NK-92 treated with Interleukin-12 subunit alpha and Interleukin-12 subunit beta, amount 100 ng/mL, for 24 hours (cell line): ENCODE results near the gene FSIP1.

Source experiments
- DNase-seq: peaks from one replicate; lab custom pipeline; 2025; lab: John Stamatoyannopoulos, UW

FSIP1 gene

DNA sequence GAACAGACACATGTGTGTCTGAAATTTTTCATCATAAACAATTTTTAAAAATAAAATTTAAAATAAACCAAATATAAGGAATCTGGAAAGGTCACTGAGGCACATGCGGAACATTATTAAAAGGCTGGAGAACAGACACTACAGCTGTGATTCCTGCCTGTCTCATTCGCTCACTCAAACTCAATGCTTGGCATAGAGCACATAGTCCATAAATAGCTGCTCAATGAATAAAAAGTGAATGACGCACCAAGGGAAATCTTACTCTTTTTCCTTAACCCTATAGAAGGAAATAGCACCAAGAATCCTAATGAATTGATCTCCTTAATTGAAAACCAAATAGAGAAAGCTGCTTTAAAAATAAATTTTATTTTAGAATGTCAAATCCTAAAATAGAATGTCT, 98.4 kb downstream of the FSIP1 start:
- DNase-seq, result no peak

DNA sequence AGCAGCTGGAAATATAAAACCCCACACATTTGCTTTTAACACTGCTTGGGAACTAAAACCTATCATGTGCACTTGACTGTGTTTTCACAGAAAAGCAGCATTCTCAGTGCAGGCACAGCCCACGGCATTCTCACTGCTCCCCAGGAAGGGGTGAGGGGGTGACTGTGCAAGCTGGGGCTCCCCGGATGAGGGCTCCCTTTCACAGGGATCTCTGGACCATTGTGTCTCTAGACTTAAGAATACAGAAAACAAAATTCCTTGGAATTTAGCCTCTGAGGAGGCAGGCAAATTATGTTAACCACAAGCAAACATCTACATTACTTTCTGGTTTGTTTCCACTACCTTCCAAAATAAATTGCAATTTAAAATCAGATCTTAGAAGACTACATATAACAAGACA, 100.3 kb downstream of the FSIP1 start:
- no peak for DNase-seq

DNA sequence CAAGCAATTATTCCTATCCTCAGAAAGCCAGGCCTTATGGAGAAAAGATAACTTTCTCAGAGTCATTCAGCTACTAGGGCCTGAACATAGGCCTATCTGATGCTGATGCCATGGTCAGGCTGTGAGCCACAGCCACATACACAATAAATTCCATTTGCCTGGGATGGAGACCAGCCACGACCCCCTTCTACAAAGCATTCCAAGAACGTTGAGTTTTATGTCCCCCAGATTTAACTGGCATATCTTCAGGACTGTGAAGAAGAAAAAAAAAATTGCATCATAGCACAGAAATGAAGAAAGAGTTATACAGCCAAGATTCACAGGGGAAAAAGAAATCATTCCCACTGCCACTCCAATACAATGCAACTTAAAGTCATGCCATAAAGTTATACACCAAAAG, 101.8 kb downstream of the FSIP1 start:
- no peak for DNase-seq

GRCh38 chr15:39672666-39673065, 110.0 kb downstream of the FSIP1 start:
- DNase-seq, result no peak

GRCh38 chr15:39672184-39672583, 110.5 kb downstream of the FSIP1 start:
- DNase-seq, result no peak

DNA sequence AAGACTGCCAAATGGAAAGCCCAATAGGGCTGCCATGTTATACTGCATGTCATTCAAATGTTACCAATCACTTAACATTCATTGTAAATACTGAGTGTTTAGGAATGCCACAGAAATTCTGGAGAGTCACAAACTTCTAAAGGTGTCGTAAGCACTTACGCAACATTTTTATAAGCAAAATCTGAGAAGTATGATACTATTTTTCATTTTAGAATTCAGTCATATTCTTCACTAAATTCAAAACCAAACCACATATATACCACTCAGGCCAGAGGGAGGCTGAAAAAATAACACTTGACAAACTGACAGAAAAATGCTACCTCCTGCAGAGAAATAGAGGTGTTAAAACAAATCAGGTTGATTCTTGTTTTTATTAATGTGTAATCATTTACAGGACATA, 112.0 kb downstream of the FSIP1 start:
- DNase-seq, result no peak

- DNase-seq, result no peak
Observed at GRCh38 chr15:39669661-39670060, 113.0 kb downstream of the FSIP1 start.

DNA sequence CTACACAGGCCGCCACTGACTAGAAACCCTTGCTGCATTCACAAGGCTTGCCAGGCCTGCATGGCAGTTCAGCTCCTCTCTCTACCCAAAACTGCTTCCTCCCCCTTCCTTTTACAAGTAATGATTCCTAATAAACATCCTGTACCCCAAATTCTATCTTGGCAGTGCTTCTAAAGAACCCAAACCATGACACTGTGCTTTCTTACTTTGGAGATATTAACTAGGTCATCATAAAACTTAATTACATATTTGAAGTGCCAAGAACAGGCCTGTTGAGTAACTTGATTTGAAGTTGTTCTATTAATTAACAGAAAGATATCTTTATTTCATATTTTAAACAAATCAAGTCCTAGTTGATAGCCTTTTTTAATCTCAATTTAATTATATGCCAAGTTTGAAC, 113.4 kb downstream of the FSIP1 start:
- DNase-seq, result no peak

DNA sequence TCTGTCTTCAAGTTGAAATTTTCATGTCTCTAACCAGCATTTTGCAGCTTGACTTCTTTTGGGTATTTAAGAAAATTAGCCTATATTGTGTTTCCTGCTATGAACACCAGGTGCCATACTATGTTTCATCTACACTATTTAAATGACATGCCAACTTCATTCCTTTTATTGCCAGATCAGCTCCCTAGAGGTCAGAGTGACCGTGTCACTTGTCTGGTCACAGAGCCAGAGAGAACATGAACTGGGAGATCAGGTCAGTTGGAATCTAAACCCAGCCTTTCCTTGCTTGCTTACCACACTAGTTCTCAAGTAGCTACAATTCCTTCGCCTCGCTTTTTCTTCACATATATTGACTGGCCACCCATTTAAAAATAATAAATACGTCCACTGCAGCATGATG, 114.2 kb downstream of the FSIP1 start:
- DNase-seq, result no peak

- no peak for DNase-seq
Observed at GRCh38 chr15:39667382-39668127, 115.1 kb downstream of the FSIP1 start.

GRCh38 chr15:39666677-39667076, 116.0 kb downstream of the FSIP1 start:
- no peak for DNase-seq

GRCh38 chr15:39665629-39666250, 116.9 kb downstream of the FSIP1 start:
- no peak for DNase-seq

GRCh38 chr15:39663704-39664250, 118.9 kb downstream of the FSIP1 start:
- DNase-seq, result no peak

DNA sequence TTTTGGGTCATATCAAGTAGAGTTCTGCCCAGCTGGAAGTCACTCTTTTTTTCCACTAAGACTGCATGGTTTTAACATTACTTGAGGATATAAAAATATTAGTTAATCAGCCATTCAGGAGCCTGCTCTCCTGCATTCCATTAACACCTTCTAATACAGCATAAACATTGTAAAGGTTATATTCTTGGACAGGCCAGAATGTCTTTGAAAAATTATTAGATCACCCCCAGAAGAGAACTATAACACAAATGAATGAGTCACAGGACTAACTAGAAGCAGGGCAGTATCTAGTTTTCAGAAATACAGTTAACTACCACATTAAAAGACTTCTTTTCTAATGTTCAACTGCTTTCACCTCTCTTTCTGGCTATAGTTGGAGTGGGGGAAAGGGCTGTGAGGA, 120.9 kb downstream of the FSIP1 start:
- DNase-seq, result no peak

DNA sequence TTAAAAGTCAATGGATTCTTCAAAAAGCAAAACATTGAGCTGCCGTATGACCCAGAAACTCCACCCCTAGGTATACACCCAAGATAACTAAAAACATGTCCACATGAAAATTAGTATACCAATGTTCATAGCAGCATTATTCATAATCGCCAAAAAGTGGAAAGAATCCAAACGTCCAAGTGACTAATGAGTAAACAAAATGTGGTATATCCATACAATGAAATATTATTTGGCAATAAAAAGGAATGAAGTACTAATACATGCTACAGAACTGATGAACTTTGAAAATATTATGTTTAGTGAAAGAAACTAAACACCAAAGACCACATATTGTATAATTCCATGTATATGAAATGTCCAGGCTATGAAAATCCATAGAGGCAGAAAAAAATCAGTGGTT, 123.9 kb downstream of the FSIP1 start:
- no peak for DNase-seq

DNA sequence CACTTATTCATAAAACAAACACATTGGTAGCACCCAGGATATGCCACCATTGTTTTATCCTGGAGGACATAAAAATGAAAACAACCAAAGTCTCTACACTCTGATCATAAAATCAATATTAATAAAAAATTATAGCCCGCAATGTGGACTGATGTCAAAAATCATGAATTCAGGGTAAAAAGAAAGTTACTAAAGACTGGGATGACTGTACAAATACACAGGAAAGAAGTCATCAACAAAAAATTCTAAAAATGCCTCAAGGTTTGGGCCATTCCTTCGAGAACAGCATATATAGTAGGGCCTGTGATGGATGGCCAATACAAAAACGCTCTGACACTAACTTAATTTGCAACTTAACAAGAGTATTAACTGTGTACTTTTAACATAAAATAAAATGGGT, 125.0 kb downstream of the FSIP1 start:
- DNase-seq, result no peak

DNA sequence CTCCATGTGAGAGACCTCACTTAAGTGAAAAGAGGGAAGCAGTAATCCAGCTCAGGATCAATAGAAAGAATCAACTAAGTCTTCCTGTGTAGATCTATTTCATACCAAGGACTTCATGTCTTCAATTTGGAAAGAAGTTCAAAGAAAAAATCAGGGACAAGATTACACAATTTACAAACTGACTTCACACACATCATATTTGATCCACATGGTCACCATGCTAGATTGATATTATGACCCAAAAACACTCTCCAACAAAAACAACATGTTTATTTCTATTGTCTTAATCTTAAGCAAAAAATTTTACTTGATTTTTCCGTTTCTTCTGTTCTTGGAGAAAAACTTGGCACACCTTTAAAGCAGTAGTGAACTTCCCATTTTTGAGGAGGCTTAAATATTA, 125.5 kb downstream of the FSIP1 start:
- DNase-seq, result no peak

DNA sequence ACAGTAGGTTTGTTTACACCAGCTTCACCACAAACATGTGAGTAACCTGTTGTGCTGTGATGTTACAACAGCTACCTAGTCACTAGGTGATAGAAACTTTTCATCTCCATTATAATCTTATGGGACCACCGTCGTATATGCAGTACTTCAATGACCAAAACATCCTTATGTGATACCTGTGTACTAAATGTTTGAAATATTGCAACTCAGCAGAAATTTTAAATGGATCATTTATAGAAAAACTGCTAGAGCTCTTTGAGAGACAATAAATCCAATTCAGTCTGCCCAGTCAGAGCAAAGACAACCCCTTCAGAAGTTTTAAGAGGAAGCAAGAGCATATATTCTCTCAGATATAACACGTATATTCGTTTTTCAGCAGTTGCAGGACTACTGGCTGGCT, 128.3 kb downstream of the FSIP1 start:
- DNase-seq, result no peak

DNA sequence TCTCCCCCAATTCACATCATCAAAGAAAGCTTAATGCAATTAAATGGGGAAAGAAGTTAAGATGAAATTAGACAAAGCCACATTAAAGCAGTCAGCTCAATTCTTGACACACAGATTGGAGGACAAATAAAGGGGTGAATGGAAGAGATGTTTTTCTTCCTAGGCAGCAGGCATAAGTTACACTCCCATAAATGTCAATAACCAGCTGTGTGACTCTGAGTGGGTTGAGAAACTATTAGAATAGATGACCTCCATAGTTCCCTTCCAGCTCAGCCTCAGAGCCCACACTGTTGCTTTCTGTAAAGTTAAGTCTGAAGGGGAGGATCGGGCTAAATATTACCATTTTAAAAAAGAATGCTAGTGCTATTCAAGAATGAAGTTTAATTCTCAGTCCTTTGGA, 130.8 kb downstream of the FSIP1 start:
- no peak for DNase-seq

DNA sequence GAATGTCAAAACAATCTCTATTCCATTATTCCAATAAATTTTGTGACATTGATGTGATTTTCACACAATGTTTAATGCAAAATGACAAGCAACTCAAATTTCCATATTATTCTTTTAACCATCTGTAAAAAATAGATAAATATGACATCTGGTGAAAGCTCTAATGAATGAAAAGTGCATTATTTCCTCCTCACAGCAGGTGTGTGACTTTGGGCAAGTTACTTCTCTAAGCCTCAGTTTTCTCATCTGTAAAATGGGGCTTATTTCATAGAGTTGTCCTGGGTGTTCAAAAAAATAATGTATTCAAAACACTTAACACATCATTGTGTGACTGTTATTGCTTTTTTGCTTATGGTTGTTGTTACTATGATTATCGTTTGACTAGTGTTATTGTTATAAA, 131.3 kb downstream of the FSIP1 start:
- DNase-seq, result no peak

GRCh38 chr15:39649757-39650156, 132.9 kb downstream of the FSIP1 start:
- DNase-seq, result no peak

DNA sequence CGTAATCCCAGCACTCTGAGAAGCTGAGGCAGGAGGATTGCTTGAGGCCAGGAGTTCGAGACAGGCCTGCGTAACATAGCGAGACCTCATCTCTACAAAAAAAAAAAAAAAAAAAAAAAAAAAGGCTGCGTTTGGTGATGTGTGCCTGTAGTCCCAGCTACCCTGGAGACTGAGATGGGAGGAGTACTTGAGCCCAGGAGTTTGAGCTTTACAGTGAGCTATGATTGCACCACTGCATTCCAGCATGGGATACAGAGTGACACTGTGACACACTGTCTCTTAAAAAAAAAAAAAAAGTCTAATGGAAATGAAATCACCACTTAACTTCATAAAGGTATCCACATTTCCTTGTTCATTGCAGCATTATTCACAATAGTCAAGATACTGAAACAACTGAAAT, 136.2 kb downstream of the FSIP1 start:
- DNase-seq, result no peak

DNA sequence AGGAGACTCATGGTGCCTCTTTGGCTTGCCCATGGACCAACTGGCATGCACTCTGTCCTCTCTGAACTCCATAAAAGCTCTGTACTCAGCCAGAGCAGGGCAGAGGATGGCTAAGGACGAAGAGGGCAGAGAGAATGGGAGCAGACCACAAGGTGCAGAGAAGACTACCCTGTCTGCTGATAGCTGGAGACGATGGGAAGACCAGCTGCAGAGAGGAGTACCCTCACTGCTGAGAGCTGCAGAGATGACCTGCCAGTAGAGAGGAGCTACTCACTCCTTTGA, 136.7 kb downstream of the FSIP1 start:
- no peak for DNase-seq
